ENCODE data around the gene INTS3. TPM values are rescaled to one million over a fixed set of nuclear protein-coding genes. Genes with fewer than 3 reads are reported as not detected.

Gene INTS3
- total RNA-seq, 2 experiments from 2014 or later: 62.9 to 64.8 TPM

DNA sequence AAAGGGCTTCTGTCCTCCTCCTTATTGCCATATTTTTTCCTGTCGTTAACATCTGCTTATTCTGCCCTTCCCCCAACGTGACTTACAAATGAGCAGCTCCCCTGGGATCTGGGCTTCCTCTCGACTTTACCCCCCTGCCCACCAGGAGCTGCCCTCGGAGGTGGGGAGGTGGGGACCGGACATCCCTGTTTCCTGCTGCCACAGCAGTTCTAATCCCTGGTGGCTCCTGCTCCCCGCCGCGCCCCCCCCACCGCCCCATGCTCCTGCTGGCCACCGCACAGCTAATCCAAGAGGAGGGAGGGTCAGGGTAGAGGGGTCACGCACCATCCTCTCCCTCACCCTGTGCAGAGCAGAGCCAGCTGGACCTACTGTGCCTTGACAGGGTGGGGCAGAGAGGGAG lies 42.9 kb downstream of the INTS3 start:
- peaks cover 19% of the 10 kb centered on the region for H3K4me1 Mint-ChIP-seq
- ChIA-PET CTCF (interaction anchor here (0.5 kb wide), 2 partner anchors 185 to 1606 kb away, joined by 3 to 4 read pairs; no protein-coding TSS in a partner anchor), POLR2A (no interaction called here)
- H3K27ac Mint-ChIP-seq: peak overlapping the region; percentile 22
- H3K9me3 Mint-ChIP-seq: no peaks in the 10 kb centered on the region
- no peaks in the 10 kb centered on the region for H3K27me3 Mint-ChIP-seq
- H3K4me3 Mint-ChIP-seq: no peak overlapping the region
- no peak for DNase-seq
- H3K36me3 Mint-ChIP-seq (ENCODE audit: low read depth): peaks cover 33% of the 10 kb centered on the region

DNA sequence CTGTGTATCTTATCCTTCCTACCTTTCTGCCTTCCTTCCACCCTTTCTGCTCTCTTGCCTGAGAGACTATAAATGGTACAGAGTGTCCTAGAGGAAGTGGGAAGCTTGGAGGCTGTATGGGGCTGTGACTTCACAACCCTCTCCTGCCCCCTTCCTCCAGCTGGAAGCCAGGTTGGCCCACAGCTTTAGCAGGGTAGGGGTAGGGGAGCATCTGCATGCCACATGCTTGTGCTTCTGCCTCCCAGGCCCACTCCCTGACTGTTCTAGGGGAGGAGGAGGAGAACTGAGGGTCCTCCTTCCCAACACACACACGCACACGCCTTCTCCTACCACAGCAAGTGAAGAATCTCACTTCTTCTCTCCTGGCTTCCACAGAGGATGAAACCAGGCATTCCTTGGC lies 43.4 kb downstream of the INTS3 start:
- peaks cover 22% of the 10 kb centered on the region for H3K4me1 Mint-ChIP-seq
- no peaks in the 10 kb centered on the region for H3K9me3 Mint-ChIP-seq
- ChIA-PET POLR2A (no interaction called here), CTCF (no interaction called here)
- no peak overlapping the region for H3K27ac Mint-ChIP-seq
- no peak overlapping the region for H3K4me3 Mint-ChIP-seq
- no peak for DNase-seq
- H3K36me3 Mint-ChIP-seq (ENCODE audit: low read depth): peaks cover 28% of the 10 kb centered on the region
- H3K27me3 Mint-ChIP-seq: no peaks in the 10 kb centered on the region

DNA sequence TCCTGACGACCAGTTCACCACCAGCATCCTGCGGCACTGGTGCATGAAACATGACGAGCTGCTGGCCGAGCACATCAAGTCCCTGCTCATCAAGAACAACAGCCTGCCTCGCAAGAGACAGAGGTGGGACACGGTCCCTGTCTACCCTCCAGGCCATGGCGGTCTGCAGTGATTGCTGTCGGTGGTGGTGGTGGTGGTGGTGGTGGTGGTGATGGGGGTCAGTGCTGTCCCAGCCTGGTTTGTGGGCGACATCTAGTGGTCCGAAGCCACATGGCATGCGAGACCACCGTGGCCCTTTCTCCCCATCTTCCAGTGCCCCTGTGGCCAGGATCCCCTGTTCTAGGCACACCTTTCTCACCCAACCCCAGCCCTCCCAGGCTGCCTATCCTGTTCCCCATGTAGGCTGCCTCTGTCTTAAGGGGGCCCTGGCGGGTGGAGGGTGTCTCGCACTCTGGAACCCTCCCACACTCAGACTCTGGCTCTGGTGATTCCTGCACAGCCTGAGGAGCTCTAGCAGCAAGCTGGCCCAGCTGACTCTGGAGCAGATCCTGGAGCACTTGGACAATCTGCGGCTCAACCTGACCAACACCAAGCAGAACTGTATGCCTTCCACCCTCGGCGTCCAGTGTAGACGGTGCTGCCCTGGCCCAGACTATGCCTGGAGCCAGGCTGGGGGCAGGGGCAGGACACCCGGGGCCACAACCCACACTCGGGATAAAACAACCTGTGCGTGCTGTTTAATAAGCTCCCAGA lies 44.2 kb downstream of the INTS3 start:
- no peak overlapping the region for H3K4me3 Mint-ChIP-seq
- no peaks in the 10 kb centered on the region for H3K27me3 Mint-ChIP-seq
- POLR2A ChIA-PET: no interaction called here

DNA sequence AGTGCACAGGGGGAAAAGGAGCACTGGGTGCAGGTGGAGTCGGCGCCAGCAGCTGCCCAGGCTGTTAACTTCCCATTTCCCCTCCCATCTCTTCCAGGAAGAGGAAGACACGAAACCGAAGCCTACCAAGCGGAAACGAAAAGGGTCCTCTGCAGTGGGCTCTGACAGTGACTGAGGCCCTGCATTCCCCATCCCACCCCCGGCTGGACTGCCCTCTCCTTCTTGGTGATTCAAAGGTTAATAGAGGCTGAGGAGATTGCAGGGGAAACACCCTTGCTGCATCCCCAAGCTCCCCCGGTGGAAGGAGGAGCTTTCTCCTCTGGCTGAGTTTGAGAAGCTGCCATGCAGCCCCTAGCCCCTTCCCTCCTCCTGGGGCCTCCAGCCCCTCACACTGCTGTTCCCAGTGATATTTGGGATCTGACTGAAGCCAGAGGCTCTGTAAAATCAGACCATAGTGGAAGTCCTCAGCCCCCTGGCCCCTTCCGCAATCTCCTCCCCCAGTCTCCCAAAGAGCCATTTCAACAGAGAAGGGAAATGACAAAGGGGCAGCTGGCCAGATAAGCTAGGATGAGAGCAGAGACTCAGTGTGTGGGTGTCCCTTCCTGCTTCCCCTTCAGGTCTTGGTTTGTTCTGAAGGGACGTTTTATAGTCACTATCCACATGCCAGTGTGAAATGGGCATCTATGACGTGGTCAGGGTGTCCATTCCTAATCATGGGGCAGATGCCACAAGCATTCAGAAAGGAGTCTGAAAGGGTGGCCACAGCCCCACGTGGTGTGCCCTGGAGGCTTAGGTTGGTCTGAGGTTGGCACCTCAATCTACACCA lies 45.5 kb downstream of the INTS3 start:
- CTCF ChIA-PET: interaction anchor here (0.9 to 1.5 kb wide), 3 partner anchors 10 to 101 kb away, joined by 3 to 4 read pairs (median 3); no protein-coding TSS in a partner anchor
- DNase-seq: no peak
- H3K27me3 Mint-ChIP-seq: no peaks in the 10 kb centered on the region
- H3K27ac Mint-ChIP-seq: peak overlapping the region; percentile 19
- POLR2A ChIA-PET: no interaction called here
- no peak overlapping the region for H3K4me3 Mint-ChIP-seq
- peaks cover 25% of the 10 kb centered on the region for H3K36me3 Mint-ChIP-seq (ENCODE audit: low read depth)
- no peaks in the 10 kb centered on the region for H3K9me3 Mint-ChIP-seq
- H3K4me1 Mint-ChIP-seq: peaks cover 34% of the 10 kb centered on the region

More for the DNA sequence above, 44.2 kb downstream of the INTS3 start:
- DNase-seq: no peak
- Mint-ChIP-seq H3K27ac (no peak overlapping the region), H3K36me3 (ENCODE audit: low read depth) (peaks cover 32% of the 10 kb centered on the region), H3K4me1 (peaks cover 28% of the 10 kb centered on the region), H3K9me3 (no peaks in the 10 kb centered on the region)
- CTCF ChIA-PET: interaction anchor here (0.9 to 1.0 kb wide), 2 partner anchors 9 to 87 kb away, joined by 3 read pairs; no protein-coding TSS in a partner anchor

DNA sequence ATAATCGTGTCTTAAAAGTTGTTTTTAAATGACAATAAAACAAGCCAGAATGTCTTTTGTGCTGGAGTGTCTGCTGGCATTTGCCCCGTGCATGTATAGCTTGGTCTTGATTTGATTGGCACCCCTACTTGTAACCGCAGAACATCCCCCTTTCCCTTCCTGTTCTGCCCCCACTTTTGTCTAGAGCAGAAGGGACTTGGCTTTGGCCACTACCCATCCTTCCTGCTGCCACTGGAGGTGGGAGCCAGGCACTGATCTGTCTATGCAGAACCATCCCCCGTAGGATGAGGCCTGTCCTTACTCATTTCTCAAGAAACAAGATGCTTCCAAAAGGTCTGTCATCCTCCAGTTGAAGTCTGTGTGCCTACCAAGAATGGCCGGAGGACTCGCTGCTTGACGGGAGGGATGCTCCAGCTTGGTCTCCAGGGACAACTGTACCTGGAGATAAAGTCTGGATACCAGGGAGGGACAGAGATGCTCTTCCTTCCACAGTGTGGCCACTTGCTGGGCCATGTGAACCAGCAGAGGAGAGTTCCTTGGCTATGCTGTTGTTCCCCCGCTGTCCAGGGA lies 46.3 kb downstream of the INTS3 start:
- CTCF ChIA-PET: interaction anchor here (1.5 kb wide), 1 partner anchor 102 kb away, joined by 4 read pairs; no protein-coding TSS in a partner anchor
- Mint-ChIP-seq H3K27me3 (no peaks in the 10 kb centered on the region), H3K27ac (peak overlapping the region; percentile 46), H3K4me3 (peak overlapping the region; percentile 81), H3K9me3 (no peaks in the 10 kb centered on the region), H3K4me1 (peaks cover 37% of the 10 kb centered on the region), H3K36me3 (ENCODE audit: low read depth) (peaks cover 21% of the 10 kb centered on the region)
- no peak for DNase-seq
- POLR2A ChIA-PET: no interaction called here

DNA sequence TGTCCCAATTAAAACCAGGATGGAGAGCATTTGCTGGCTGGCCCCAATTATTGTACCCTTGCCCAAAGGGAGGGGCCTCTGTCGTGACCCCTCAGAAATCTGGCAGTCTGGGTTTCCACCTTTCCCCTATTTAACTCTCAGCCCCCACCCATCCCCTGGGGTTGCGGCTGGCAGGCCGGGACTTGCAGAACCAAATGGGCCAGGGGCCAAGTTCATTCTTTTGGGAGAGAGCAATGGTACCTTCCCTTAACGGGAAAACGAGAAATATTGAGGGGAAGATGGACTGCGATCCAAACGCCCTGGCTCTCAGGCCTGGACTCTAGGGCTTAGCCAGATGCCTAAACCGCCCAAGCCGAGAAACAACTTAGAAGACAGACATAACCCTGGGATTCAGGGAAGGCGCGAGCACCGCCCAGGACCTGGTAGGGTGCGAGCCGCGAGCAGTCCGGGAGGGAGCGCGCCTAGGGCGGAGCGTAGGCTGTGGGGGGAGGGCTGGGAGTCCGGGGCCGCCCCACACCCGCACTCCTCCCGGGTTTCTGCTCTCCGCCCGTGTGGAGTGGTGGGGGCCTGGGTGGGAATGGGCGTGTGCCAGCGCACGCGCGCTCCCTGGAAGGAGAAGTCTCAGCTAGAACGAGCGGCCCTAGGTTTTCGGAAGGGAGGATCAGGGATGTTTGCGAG lies 47.1 kb downstream of the INTS3 start, which contains the start of gene SLC27A3:
TSS of gene SLC27A3 (plus strand) at position 628 of the 678 bp plus-strand sequence. CDS start 91 bp downstream, outside the sequence.
- H3K36me3 Mint-ChIP-seq (ENCODE audit: low read depth): peaks cover 17% of the 10 kb centered on the region
- H3K27me3 Mint-ChIP-seq: no peaks in the 10 kb centered on the region
- H3K4me3 Mint-ChIP-seq: peak within 1 kb of the TSS; percentile 81
- POLR2A ChIA-PET: no interaction called here
- CTCF ChIA-PET: interaction anchor here (0.7 to 1.4 kb wide), 10 partner anchors 15 to 549 kb away, joined by 3 to 5 read pairs (median 3); partner anchors contain the start of genes CREB3L4 and RAB13
- peaks cover 37% of the 10 kb centered on the region for H3K4me1 Mint-ChIP-seq
- no peak for DNase-seq
- H3K9me3 Mint-ChIP-seq: no peaks in the 10 kb centered on the region
- H3K27ac Mint-ChIP-seq: peak within 1 kb of the TSS; percentile 87

DNA sequence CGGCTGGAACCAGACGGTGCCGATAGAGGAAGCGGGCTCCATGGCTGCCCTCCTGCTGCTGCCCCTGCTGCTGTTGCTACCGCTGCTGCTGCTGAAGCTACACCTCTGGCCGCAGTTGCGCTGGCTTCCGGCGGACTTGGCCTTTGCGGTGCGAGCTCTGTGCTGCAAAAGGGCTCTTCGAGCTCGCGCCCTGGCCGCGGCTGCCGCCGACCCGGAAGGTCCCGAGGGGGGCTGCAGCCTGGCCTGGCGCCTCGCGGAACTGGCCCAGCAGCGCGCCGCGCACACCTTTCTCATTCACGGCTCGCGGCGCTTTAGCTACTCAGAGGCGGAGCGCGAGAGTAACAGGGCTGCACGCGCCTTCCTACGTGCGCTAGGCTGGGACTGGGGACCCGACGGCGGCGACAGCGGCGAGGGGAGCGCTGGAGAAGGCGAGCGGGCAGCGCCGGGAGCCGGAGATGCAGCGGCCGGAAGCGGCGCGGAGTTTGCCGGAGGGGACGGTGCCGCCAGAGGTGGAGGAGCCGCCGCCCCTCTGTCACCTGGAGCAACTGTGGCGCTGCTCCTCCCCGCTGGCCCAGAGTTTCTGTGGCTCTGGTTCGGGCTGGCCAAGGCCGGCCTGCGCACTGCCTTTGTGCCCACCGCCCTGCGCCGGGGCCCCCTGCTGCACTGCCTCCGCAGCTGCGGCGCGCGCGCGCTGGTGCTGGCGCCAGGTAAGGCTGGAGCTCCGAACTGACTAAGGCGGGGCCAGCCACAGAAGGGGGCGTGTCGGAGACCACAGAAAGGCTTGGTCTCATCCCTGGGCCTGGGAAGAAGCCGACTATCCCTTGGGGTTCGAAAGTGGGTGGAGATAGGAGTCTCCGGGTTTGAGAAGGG lies 47.8 kb downstream of the INTS3 start:
- ChIA-PET POLR2A (no interaction called here), CTCF (interaction anchor here (0.7 to 1.4 kb wide), 10 partner anchors 14 to 549 kb away, joined by 3 to 5 read pairs (median 3); partner anchors contain the start of genes CREB3L4 and RAB13)
- DNase-seq: peak; percentile 65
- peak overlapping the region; percentile 87 for H3K27ac Mint-ChIP-seq
- H3K27me3 Mint-ChIP-seq: no peaks in the 10 kb centered on the region
- H3K4me3 Mint-ChIP-seq: peak overlapping the region; percentile 81
- peaks cover 17% of the 10 kb centered on the region for H3K36me3 Mint-ChIP-seq (ENCODE audit: low read depth)
- no peaks in the 10 kb centered on the region for H3K9me3 Mint-ChIP-seq
- peaks cover 37% of the 10 kb centered on the region for H3K4me1 Mint-ChIP-seq

DNA sequence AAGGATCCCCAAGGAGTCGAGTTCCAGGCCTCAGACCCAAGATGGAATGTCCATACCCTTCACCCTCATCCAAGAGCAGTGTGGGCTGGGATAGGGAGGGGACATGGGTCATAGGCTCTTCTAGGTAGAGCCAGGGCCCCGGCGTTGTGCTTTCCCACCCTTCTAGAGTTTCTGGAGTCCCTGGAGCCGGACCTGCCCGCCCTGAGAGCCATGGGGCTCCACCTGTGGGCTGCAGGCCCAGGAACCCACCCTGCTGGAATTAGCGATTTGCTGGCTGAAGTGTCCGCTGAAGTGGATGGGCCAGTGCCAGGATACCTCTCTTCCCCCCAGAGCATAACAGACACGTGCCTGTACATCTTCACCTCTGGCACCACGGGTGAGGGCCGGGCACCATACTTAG lies 48.5 kb downstream of the INTS3 start:
- CTCF ChIA-PET: interaction anchor here (1.4 to 1.6 kb wide), 3 partner anchors 12 to 209 kb away, joined by 3 to 4 read pairs (median 4); no protein-coding TSS in a partner anchor
- H3K27me3 Mint-ChIP-seq: no peaks in the 10 kb centered on the region
- no peak overlapping the region for H3K27ac Mint-ChIP-seq
- H3K4me1 Mint-ChIP-seq: peaks cover 37% of the 10 kb centered on the region
- H3K4me3 Mint-ChIP-seq: peak overlapping the region; percentile 81
- no peak for DNase-seq
- H3K36me3 Mint-ChIP-seq (ENCODE audit: low read depth): peaks cover 16% of the 10 kb centered on the region
- POLR2A ChIA-PET: no interaction called here
- H3K9me3 Mint-ChIP-seq: no peaks in the 10 kb centered on the region

DNA sequence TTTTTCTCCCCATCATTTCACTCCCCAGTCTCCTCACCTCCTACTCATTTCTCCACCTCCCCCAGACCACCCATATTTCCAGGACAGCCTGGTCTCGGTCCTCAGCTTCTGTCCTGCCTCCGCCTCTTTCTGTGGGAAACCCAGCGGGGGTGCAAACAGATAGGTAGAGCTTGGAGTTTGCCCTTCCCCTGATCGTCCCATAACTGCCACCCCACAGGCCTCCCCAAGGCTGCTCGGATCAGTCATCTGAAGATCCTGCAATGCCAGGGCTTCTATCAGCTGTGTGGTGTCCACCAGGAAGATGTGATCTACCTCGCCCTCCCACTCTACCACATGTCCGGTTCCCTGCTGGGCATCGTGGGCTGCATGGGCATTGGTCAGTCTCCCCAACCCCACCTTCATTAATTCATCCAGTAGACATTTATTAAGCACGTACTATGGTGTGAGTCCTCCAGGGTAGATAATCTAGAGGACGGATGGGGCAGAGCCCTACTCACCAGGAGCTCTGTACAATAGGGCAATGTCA lies 49.1 kb downstream of the INTS3 start:
- peak overlapping the region; percentile 78 for H3K27ac Mint-ChIP-seq
- CTCF ChIA-PET: interaction anchor here (1.6 kb wide), 1 partner anchor 12 kb away, joined by 4 read pairs; no protein-coding TSS in a partner anchor

DNA sequence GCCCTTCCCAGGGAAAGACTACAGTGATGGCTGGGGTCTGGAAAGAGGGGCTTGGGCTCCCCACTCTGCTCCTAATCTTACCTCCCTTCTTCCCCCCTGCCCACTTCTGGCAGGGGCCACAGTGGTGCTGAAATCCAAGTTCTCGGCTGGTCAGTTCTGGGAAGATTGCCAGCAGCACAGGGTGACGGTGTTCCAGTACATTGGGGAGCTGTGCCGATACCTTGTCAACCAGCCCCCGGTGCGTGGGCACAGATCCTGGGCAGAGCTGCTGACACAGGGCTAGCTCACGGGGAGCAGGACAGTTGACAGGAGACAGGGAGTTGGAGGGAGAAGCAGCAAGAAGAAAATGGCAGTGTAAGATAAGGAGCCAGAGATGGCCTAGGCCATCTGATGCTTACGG lies 49.8 kb downstream of the INTS3 start:
- ChIA-PET POLR2A (no interaction called here), CTCF (interaction anchor here (1.2 to 1.6 kb wide), 3 partner anchors 9 to 102 kb away, joined by 3 to 4 read pairs (median 3); no protein-coding TSS in a partner anchor)
- Mint-ChIP-seq H3K4me3 (no peak overlapping the region), H3K36me3 (ENCODE audit: low read depth) (peaks cover 16% of the 10 kb centered on the region), H3K27me3 (no peaks in the 10 kb centered on the region), H3K4me1 (peaks cover 39% of the 10 kb centered on the region), H3K27ac (no peak overlapping the region), H3K9me3 (no peaks in the 10 kb centered on the region)
- no peak for DNase-seq

More for the DNA sequence above, 49.1 kb downstream of the INTS3 start:
- Mint-ChIP-seq H3K36me3 (ENCODE audit: low read depth) (peaks cover 16% of the 10 kb centered on the region), H3K4me3 (peak overlapping the region; percentile 54), H3K27me3 (no peaks in the 10 kb centered on the region), H3K9me3 (no peaks in the 10 kb centered on the region), H3K4me1 (peaks cover 37% of the 10 kb centered on the region)
- POLR2A ChIA-PET: no interaction called here
- DNase-seq: no peak

Measured in activated CD4-positive, alpha-beta T cell treated with anti-CD3 and anti-CD28 coated beads, Interleukin-2, amount 10 ng/mL, durations not matched to agents 7 days and 5 days (primary cell).